ACHN (cell line): Measurements from ENCODE around the gene VEZT.

ENCODE experiments used
- DNase-seq: peaks from one replicate; pipeline ENCODE4 v3.0.0-alpha.2; 2015
- in situ Hi-C: cut with HindIII; loops from 2 replicates; pipeline ENCODE4 v1.10.0; 2017; ENCODE audit warnings: low sequenced_read_pairs, low pct_ligation_motif_present, low pct_unique_long_range_greater_than_20kb

The VEZT gene, protein sequence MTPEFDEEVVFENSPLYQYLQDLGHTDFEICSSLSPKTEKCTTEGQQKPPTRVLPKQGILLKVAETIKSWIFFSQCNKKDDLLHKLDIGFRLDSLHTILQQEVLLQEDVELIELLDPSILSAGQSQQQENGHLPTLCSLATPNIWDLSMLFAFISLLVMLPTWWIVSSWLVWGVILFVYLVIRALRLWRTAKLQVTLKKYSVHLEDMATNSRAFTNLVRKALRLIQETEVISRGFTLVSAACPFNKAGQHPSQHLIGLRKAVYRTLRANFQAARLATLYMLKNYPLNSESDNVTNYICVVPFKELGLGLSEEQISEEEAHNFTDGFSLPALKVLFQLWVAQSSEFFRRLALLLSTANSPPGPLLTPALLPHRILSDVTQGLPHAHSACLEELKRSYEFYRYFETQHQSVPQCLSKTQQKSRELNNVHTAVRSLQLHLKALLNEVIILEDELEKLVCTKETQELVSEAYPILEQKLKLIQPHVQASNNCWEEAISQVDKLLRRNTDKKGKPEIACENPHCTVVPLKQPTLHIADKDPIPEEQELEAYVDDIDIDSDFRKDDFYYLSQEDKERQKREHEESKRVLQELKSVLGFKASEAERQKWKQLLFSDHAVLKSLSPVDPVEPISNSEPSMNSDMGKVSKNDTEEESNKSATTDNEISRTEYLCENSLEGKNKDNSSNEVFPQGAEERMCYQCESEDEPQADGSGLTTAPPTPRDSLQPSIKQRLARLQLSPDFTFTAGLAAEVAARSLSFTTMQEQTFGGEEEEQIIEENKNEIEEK

DNA sequence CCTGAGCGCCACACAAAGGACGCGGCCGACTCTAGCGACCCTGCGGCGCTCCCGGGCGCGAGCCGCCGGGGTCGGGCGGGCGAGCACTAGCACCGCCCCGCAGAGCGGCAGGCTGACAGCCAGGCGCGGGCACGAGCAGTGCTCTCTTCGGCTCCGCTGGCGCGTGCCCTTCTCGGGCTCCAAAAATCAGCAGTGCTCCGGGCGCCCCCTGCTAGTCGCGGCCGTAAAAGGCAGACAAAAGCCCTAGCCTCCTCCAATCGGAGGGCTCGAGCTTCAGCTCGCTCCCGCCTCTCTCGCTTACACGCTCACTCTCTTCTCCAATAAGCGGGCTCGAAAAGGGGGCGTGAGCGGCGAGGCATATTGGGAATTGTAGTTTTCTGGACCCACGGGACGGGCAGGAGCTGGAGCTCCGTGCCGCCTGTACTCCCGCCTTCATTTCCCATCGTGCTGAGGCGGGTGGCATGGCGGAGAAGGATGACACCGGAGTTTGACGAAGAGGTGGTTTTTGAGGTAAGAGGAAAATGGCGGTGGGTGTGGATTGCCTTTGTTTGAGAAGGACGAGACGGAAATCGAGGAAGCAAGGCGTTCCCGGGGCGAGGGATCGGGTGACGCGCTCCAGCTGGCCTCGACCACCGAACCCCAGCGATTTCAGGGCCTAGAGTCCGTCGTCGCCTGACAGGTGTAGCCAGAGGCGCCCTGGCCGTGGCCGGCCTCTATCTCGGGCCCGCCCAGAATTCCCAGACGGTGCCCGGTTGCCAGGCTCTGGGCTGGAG, at the start of gene VEZT, which contains the start of gene FGD6:
Gene VEZT, plus strand, starts transcription at position 431 of the 773 bp plus-strand sequence. Its CDS starts 44 bp downstream, at position 475.
Gene FGD6, minus strand, starts transcription at position 91 of the 773 bp plus-strand sequence. CDS start 227 bp downstream, outside the sequence.
- DNase-seq = peak; percentile 100
- in situ Hi-C loops = no loop called here

DNA sequence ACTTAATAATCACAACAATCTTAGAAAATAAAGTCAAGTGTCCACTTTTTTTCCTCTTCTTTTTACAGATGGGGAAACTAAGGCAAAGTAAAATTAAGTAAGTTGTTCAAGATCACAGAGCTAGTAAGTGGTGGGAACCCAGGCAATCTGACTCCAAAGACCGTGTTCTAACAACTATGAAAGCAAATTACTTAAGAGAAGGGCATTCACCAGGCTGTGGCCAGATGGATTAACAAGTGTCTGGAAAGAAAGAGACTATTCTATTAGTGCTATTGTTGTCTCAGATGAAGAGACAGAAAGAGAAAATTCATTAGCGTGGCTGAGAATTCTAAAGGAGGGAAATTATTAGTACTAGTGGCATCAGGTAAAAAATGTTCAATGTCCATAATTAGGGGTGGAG, 48.9 kb upstream of the VEZT start:
- peak; percentile 28 for DNase-seq
- in situ Hi-C loops = no loop called here

DNA sequence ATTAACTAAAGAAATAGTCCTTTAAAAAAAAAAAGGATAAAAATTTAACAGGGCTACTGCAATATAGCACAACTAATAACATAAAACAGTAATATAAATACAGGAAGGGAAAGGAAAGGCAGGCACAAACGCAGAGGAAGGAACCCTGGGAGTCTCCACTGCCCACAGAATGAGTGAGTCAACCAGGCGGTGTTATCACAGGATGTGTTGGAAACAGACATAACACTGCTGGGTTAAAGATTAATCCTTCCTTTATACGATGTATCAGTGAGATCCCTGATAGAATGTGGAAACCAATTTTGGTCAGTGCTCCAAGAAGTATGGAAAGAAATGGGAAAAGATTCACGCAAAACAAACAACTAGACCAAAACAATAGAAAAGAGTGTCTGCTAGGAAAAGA, 48.2 kb upstream of the VEZT start:
- in situ Hi-C loops = no loop called here
- DNase-seq = peak; percentile 99

DNA sequence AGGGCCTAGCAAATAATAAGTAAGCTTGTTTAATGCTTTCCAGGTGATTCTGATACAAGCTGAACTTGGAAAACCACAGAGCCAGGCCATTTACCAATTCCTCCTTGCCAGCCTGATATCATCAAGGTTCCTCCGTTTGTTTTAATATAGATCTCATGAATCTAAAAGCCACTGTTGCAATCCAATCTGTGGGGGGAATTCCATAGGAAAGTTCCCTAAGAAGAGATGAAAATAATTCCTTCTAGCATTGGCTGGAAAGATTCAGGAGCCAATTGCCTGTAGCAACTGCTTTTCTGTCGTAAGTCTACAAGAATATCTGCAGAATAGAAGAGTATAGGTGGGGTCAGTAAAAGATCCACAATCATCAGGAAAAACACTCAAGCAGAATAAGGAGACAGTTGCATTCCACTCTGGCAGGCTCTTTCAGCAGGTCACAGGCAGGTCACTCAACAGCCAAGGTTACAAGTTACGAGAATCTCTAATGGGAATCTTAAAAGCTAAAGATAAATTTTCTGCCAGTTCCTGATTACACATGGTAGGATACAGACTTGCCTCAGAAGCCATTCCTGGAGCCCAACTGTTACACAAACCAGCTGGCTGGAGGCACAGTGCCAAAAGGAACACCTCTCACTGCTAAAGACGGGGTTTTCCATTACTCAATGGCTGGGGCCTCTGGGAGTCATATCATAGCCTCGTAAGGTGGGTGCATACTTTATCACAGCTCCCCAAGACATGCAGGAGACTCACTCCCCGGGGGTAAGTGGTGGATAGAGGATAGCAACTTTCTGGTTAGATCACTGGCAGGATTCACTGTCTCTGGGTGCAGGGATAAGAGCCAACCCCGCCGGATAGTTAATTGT, 44.0 kb upstream of the VEZT start:
- peak; percentile 81 for DNase-seq
- in situ Hi-C loops = no loop called here

DNA sequence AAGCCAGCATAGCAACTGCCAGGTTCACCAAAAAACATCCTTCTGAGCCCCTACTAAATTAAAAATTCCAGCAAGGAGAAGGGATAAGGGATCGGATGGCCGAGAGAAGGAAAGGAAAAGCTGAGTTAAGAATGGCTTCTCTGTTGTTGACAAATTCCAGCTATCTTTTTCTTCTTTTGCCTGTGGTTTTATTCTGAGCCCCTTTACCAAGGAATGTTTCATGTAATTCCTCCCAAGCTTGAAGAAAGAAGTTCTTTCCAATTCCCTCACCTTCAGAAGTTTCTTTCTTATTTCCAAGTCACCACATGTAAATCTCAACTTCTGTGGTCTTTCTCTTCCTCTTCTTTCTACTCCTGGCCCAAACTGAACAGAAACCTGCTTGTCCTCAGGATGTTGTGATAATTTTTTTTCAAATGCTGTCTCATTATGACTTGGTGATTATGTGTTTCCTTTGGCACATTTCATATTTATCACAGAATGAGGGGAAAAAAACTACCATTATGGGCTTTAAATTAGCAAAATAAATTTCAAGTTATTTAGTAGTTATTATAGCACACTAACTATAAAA, 40.3 kb upstream of the VEZT start:
- in situ Hi-C loops = no loop called here

DNA sequence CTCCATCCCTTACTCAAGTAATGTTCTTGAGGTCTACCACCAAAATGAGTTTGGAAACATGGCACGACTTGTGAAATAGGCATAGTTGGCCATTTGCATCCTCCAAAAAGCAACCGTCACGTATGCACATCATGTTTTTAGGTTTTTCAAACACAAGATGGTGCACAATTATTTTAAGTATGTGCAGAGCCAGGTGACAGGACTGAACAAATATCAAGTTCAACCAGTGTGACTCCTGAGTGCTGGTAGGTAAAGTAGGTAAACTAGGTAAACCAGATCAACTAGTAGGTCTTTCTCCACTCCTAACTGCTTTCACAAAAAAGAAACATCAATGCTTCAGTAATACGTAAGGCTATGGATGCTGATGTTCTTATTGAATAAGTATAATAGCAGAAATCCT, 39.5 kb upstream of the VEZT start:
- DNase-seq = no peak
- in situ Hi-C loops = no loop called here

More for the DNA sequence above, 40.3 kb upstream of the VEZT start:
- DNase-seq = no peak

DNA sequence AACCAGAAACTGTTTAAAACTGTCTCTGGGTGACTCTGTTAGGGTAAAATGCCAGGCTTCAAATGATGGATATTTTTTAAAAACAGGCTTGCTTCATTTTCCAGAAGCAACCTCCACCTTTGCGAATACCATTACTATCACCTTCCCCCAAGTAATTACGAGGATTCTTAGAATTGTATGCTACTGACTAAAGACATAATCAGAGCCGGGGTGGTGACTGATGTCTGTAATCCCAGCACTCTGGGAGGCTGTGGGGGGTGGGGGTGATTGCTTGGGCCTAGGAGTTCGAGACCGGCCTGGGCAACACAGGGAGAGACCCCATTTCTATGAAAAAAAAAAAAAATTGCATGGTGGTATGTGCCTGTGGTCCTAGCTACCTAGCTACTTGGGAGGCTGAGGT, 38.6 kb upstream of the VEZT start:
- in situ Hi-C loops = no loop called here
- no peak for DNase-seq

DNA sequence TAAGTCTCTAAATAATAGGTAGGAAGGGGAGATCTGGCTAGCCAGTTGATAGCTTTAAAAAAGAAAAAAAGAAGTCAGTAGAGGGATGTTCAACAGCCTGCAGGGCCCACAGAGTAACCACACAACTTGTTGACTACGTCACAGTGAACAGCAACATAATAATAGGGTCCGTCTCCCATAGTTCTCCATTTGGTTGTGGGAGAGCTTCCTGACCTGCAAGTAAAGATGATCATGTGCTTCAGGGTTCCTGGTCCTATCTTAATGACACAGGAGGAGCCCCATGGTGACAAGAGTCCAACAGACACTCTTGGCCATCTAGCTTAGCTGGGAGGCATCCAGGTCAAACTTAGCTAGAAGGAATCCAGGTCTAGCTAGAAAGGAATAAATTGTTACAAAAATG, 36.5 kb upstream of the VEZT start:
- in situ Hi-C loops = no loop called here

DNA sequence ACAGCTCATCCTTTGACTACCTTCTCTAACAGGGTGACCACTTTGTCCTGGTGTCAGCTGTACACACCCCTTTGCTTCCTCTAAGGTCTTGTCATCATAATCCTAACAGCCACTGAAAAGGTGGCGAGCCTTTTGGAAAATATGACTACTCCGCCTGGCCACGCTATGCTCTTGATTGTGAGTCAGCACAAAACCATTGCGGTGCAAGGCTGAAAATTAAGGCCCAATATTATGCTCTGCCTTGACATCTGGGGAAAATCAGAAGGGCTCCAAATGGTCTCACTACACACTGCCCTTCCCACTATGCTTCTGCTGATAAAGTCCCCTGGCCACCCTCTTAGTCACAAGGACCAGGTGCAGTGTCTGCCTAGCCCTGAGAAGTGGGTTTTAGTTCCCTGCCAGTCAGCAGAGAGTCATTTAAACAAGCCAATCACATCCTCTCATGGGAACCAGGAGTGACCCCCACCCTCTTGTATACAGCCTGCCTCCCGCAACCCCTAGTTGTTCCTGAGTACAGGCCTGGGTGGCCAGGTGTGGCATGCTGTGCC, 34.7 kb upstream of the VEZT start:
- in situ Hi-C loops = no loop called here
- peak; percentile 62 for DNase-seq

More for the DNA sequence above, 36.5 kb upstream of the VEZT start:
- DNase-seq = no peak

DNA sequence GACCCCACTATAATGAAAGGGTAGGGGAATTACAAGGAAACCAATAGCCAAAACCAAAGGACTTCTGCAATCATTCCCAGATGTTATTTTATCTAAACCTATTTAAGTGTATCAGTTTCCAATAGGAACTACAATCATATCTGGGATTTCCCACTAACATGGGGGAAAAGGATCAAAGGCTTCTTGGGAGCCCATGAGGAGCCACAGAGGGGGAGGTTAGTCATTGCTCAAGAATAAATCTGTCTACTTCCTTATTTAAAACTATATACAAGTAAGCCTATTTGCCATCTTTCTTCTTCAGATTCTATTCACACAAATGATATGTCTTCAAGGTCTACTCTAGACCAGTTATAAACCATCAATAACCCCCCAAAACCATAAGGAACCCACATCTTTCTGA, 33.5 kb upstream of the VEZT start:
- in situ Hi-C loops = no loop called here

DNA sequence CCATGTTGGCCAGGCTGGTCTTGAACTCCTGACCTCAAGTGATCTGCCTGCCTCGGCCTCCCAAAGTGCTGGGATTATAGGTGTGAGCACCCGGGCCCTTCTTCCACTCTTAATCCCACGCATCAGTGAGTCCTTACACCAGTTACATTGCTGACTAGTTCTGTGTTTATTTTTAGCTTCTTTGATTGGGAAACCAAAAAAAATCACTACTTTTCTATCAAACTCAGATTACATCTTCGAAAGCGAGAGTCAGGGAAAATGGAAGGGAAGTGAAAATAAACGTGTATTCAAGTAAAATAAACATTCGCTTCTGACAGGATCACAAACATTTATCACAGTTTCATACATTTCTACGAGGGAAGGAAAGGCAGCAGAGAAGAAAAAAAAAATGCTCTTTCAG, 32.5 kb upstream of the VEZT start:
- in situ Hi-C loops = no loop called here
- no peak for DNase-seq

More for the DNA sequence above, 33.5 kb upstream of the VEZT start:
- DNase-seq = no peak

DNA sequence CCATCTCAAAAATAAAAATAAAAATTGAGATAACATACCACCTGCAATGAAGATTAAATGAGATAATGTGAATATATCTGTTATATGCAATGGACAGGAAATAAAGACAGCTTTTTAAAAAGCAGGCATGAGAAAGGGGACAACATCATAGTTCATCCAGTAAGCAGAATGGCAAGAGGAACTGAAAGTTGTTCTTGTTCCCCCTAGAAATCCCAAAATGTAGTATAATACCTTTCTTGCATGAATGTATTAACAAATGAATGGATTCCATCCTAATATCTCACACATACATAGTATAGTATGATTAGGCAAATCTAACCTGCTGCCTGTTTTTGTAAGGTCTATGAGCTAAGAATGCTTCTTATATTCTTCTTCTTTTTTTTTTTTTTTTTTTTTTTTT, 31.8 kb upstream of the VEZT start:
- in situ Hi-C loops = no loop called here
- DNase-seq = no peak

DNA sequence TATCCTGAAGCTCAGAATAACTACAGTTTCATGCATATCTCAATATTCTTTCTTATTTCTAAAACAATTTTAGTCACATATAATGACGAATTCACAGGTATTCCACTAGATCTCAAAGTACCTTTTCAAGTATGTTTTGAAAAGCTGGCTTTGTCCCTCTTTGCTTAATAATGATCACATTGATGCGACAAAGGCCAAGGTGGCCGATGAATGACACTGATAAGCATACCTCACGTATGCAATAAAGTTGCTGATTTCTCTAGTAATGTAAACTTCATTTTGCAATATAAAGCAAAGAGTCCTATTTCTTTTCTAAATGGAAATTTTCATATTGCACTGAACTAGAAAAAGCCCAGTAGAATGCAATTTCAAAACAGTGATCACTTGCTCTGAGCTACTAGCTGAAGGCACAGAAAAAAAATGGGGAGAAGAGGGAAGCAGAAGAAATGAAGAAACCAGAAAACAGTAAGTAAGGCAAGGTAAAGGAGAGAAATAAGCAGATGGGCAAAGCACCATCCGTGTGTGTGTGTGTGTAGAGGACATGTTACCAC, 29.7 kb upstream of the VEZT start:
- in situ Hi-C loops = no loop called here
- DNase-seq = no peak

DNA sequence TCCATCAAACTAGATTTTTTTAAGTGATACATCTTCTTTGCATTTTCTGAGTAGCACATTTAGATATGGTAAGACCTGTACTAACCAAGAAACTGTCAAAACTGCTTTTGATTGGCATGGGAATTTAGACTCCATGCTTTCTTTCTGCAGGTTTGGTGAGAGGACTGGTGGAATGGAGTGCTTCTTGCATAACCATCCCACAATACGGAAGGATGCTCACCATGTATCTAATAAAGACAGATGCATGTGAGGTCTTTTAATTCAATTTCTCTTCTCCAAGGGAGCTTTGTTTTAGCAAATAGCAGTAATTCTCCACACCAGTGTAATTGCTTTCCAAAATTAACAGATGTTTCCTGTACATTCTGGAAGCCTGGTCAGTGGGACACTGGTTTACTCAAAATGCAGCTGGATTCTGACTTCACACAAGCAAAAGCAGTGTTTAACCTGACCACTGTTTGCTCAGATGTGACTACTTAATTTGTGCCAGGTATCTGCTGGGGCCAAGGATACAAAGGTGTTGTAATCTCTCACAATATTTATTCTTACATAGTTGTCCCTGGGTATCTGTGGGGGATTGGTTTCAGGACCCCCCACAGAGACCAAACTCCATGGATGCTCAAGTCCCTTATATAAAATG, 26.4 kb upstream of the VEZT start:
- in situ Hi-C loops = no loop called here
- DNase-seq = no peak

DNA sequence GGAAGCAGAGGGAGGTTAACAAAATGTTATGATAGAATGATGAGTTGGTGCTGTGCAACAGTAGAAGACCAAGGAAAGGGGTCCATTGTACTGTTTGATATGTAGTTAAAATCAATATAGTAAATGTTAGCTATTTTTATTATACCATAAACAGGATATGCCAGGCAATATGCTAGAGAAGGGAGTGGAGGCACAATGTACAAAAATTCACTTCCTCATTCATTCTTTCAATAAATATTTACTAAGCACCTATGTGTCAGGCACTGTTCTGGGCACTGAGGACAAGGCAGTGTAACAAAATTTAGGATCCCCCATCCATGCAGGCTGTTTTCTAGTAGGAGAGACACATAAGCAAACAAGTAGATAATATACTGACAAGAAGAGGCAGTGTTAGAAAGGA, 25.3 kb upstream of the VEZT start:
- in situ Hi-C loops = no loop called here
- DNase-seq = no peak

DNA sequence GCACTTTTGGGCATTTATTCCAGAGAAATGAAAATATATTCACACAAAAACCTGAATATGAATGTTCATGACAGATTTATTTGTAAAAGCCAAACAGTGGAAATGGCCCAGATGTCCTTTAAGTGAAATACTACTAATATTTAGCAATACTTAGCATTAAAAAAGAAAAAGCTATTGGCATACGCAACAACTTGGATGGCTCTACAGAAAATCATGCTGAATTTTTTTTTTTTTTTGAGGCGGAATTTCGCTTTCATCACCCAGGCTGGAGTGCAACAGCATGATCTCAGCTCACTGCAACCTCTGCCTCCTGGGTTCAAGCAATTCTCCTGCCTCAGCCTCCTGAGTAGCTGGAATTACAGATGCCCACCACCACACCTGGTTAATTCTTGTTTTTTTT, 24.5 kb upstream of the VEZT start:
- in situ Hi-C loops = no loop called here
- no peak for DNase-seq

DNA sequence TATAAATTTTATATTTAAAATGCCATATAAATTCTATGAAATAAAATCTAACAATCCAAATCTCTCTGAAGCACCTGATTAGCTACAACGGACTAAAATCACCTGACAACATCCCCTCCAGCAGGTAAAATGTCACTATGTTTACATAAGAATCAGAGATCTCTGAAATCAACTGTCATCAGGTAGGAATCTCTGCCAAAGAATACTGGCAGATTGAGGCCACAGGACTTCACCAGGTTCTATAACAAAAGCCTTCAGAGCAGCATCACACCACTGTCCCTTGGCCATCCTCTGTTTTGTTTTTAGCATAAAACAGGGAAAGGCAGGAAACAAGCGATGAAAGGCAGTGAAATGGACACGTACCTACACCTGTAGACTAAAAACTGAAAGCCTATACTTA, 22.5 kb upstream of the VEZT start:
- in situ Hi-C loops = no loop called here
- no peak for DNase-seq
